Calu3 (cell line): ENCODE results near the gene ACBD3. TPM values are rescaled to one million over a fixed set of nuclear protein-coding genes. Genes with fewer than 3 reads are reported as not detected.
A peak's percentile ranks its signal among the peaks of the same experiment; 100 is the strongest.

Experiments used
- BruUV-seq: library from RNA; stranded (reverse); fragments of 400-500 nt; replicated peaks from 2 replicates; lab custom pipeline; 2021; lab: Mats Ljungman, UMichigan
- CTCF ChIA-PET: fragments of 300-600 bp; sonication (Branson Sonifier 250); formaldehyde crosslinking; loops from one replicate; lab custom pipeline; 2022; ENCODE audit warnings: antibody characterized with exemption; lab: Charles Lee
- DNase-seq: peaks from one replicate; pipeline ENCODE4 v3.0.0; 2022
- H3K27ac Mint-ChIP-seq: one replicate; pipeline ENCODE4 v1.8.0; 2022; ENCODE audit warnings: mixed read lengths; ENCODE audit not compliant: unreplicated experiment
- H3K27me3 Mint-ChIP-seq: one replicate; pipeline ENCODE4 v1.8.0; 2022; ENCODE audit warnings: mixed read lengths; ENCODE audit not compliant: unreplicated experiment
- H3K36me3 Mint-ChIP-seq: one replicate; pipeline ENCODE4 v1.8.0; 2022; ENCODE audit warnings: mild to moderate bottlenecking, moderate library complexity, mixed read lengths; ENCODE audit not compliant: insufficient read depth, unreplicated experiment
- H3K4me1 Mint-ChIP-seq: one replicate; pipeline ENCODE4 v1.8.0; 2022; ENCODE audit warnings: mild to moderate bottlenecking, low read depth, mixed read lengths; ENCODE audit not compliant: unreplicated experiment
- H3K4me3 Mint-ChIP-seq: one replicate; pipeline ENCODE4 v1.8.0; 2022; ENCODE audit warnings: mild to moderate bottlenecking, low read depth, moderate library complexity, mixed read lengths; ENCODE audit not compliant: unreplicated experiment
- H3K9me3 Mint-ChIP-seq: one replicate; pipeline ENCODE4 v1.8.0; 2022; ENCODE audit warnings: low read depth, mixed read lengths; ENCODE audit not compliant: unreplicated experiment
- intact Hi-C: fragments of 100-400 bp; cut with micrococcal nuclease; formaldehyde crosslinking; loops from one replicate; pipeline ENCODE4 v1.10.0; 2022; ENCODE audit not compliant: unreplicated experiment
- total RNA-seq: library from RNA; stranded (reverse); gene quantifications from 2 replicates; pipeline ENCODE4 v1.2.3, GENCODE V29; 2022
- TF ChIP-seq, protein P1 (sequence below): fragments of 200-600 bp; IDR thresholded peaks from one replicate; pipeline ENCODE4 v1.8.0; 2022; ENCODE audit warnings: antibody characterized with exemption; ENCODE audit not compliant: unreplicated experiment

Gene ACBD3
- total RNA-seq, 1 experiment from 2014 or later = 51.6 TPM

GRCh38 chr1:226201029-226201593, 14.6 kb upstream of the ACBD3 start:
- no peaks in the 10 kb centered on the region for H3K9me3 Mint-ChIP-seq
- no peaks in the 10 kb centered on the region for H3K27me3 Mint-ChIP-seq
- intact Hi-C loops = loop anchor here (10.0 kb wide), 1 partner anchor 134 kb away; no protein-coding TSS in a partner anchor
- TF ChIP-seq, protein P1, sequence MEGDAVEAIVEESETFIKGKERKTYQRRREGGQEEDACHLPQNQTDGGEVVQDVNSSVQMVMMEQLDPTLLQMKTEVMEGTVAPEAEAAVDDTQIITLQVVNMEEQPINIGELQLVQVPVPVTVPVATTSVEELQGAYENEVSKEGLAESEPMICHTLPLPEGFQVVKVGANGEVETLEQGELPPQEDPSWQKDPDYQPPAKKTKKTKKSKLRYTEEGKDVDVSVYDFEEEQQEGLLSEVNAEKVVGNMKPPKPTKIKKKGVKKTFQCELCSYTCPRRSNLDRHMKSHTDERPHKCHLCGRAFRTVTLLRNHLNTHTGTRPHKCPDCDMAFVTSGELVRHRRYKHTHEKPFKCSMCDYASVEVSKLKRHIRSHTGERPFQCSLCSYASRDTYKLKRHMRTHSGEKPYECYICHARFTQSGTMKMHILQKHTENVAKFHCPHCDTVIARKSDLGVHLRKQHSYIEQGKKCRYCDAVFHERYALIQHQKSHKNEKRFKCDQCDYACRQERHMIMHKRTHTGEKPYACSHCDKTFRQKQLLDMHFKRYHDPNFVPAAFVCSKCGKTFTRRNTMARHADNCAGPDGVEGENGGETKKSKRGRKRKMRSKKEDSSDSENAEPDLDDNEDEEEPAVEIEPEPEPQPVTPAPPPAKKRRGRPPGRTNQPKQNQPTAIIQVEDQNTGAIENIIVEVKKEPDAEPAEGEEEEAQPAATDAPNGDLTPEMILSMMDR = peak; percentile 9
- BruUV-seq = no TSS peak
- H3K4me1 Mint-ChIP-seq = no peaks in the 10 kb centered on the region
- peak; percentile 19 for DNase-seq
- H3K4me3 Mint-ChIP-seq = no peak overlapping the region
- CTCF ChIA-PET = interaction anchor here (0.6 to 1.5 kb wide), 3 partner anchors 61 to 132 kb away, joined by 4 to 8 read pairs (median 4); no protein-coding TSS in a partner anchor
- H3K36me3 Mint-ChIP-seq = no peaks in the 10 kb centered on the region
- no peak overlapping the region for H3K27ac Mint-ChIP-seq

DNA sequence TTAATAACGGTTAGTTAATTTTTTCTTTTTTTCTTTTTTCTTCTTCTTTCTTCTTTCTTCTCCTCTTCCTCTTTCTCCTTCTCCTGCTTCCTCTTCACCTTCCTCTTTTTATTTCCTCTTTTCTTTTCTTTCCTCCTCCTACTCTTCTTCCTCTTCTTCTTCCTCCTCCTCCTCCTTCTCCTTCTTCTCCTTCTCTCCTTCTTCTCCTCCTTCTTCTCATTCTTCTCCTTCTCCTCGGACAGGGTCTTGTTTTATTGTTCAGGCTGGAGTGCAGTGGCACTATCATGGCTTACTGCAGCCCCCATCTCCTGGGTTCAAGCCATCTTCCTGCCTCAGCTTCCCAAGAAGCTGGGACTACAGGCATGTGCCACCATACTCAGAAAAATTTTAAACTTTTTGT, 13.4 kb upstream of the ACBD3 start:
- peaks cover 7% of the 10 kb centered on the region for H3K4me1 Mint-ChIP-seq
- BruUV-seq = no TSS peak
- H3K36me3 Mint-ChIP-seq = no peaks in the 10 kb centered on the region
- no peaks in the 10 kb centered on the region for H3K9me3 Mint-ChIP-seq
- intact Hi-C loops = loop anchor here (10.0 kb wide), 1 partner anchor 135 kb away; no protein-coding TSS in a partner anchor
- CTCF ChIA-PET = interaction anchor here (1.5 kb wide), 1 partner anchor 75 kb away, joined by 8 read pairs; no protein-coding TSS in a partner anchor
- H3K27me3 Mint-ChIP-seq = no peaks in the 10 kb centered on the region
- TF ChIP-seq, protein P1 = no peak
- no peak overlapping the region for H3K4me3 Mint-ChIP-seq
- no peak overlapping the region for H3K27ac Mint-ChIP-seq
- DNase-seq = no peak

DNA sequence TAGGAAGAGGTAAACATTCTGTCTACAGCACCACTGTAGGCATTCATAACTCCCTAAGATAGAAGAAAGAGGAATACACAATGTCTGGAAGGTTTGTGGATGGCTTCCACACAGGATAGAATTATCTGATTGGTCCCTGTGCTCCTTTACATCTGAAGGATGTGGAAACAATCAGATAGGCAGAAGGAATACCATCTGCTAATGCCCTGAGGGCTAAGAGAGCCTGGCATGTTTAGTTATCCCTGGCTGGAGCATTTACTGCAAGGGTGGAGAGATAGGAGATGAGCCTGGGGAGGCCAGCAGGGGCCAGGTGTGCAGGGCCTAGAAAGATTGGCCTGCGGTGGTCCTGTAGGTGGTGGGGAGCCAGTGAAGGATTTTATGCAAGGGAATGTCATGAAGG, 8.6 kb upstream of the ACBD3 start:
- Mint-ChIP-seq H3K9me3 (no peaks in the 10 kb centered on the region), H3K27me3 (no peaks in the 10 kb centered on the region), H3K4me1 (peaks cover 9% of the 10 kb centered on the region), H3K36me3 (no peaks in the 10 kb centered on the region), H3K27ac (no peak overlapping the region), H3K4me3 (no peak overlapping the region)
- TF ChIP-seq, protein P1 = no peak
- DNase-seq = no peak
- intact Hi-C loops = no loop called here
- no TSS peak for BruUV-seq
- CTCF ChIA-PET = interaction anchor here (1.2 kb wide), 1 partner anchor 69 kb away, joined by 5 read pairs; no protein-coding TSS in a partner anchor

- TF ChIP-seq, protein P1 = no peak
- BruUV-seq = no TSS peak
- intact Hi-C loops = loop anchor here (10.0 kb wide), 1 partner anchor 123 kb away; the partner anchor contains the start of gene H3-3A
- CTCF ChIA-PET = no interaction called here
- peaks cover 23% of the 10 kb centered on the region for H3K4me1 Mint-ChIP-seq
- DNase-seq = no peak
- H3K27me3 Mint-ChIP-seq = no peaks in the 10 kb centered on the region
- H3K9me3 Mint-ChIP-seq = no peaks in the 10 kb centered on the region
- H3K27ac Mint-ChIP-seq = peak overlapping the region; percentile 64
- H3K4me3 Mint-ChIP-seq = peak overlapping the region; percentile 84
- H3K36me3 Mint-ChIP-seq = peaks cover 37% of the 10 kb centered on the region
These were observed 839 bp upstream of the ACBD3 start for GRCh38 chr1:226187380-226187779.
